Transverse colon (tissue), 4 donors: Measurements from ENCODE around the gene PSTPIP1. TPM values are rescaled to one million over a fixed set of nuclear protein-coding genes. Genes with fewer than 3 reads are reported as not detected.
"Not testable (repeated sequence)": the region's sequence is repeated elsewhere in the genome, so short reads cannot be mapped to it uniquely, and the experiment has no call there.

Experiments
- DNase-seq: peaks from one replicate; pipeline ENCODE4 v3.0.0-alpha.2; 2019
- H3K27ac ChIP-seq, 4 donors: fragments of 200-600 bp; sonication (generic); 2 replicates each; pipeline ENCODE4 v1.5.1; 2016 to 2018; ENCODE audit warnings: inconsistent platforms in 4 of 4
- H3K27me3 ChIP-seq: fragments of 200-600 bp; sonication (generic); 2 replicates; pipeline ENCODE4 v1.5.1; 2017; ENCODE audit warnings: inconsistent platforms
- H3K36me3 ChIP-seq, 4 donors: fragments of 200-600 bp; sonication (generic); 2 replicates each; pipeline ENCODE4 v1.5.1; 2017 to 2019; ENCODE audit warnings: inconsistent platforms in 4 of 4
- H3K4me1 ChIP-seq, 4 donors: fragments of 200-600 bp; sonication (generic); 2 replicates each; pipeline ENCODE4 v1.5.1; 2017 to 2020; ENCODE audit warnings: inconsistent platforms in 4 of 4
- H3K4me3 ChIP-seq, 4 donors: fragments of 200-600 bp; sonication (generic); 1 replicate in 1 of 4; 2 replicates in 3 of 4; pipeline versions ENCODE4 v1.5.1 to v1.6.1; 2017 to 2019; ENCODE audit warnings: inconsistent platforms in 4 of 4
- H3K9me3 ChIP-seq, 2 donors: fragments of 200-600 bp; sonication (generic); 2 replicates each; pipeline ENCODE4 v1.5.1; 2017 to 2019; ENCODE audit warnings: inconsistent platforms in 2 of 2
- EP300 ChIP-seq: sonication (generic); formaldehyde crosslinking; IDR thresholded peaks from one replicate; pipeline ENCODE4 v1.6.1; 2017; ENCODE audit warnings: antibody characterized with exemption, low read depth
- POLR2A ChIP-seq: fragments of 450-650 bp; IDR thresholded peaks from one replicate; pipeline ENCODE4 v1.6.1; 2016; ENCODE audit warnings: antibody characterized with exemption, mild to moderate bottlenecking, moderate library complexity
- POLR2AphosphoS5 ChIP-seq, 3 donors: sonication (generic); formaldehyde crosslinking; IDR thresholded peaks; one replicate each; pipeline ENCODE4 v1.6.1; 2016; ENCODE audit warnings: antibody characterized with exemption in 3 of 3
- WGBS, 2 donors: methylation state at CpG; one replicate each; pipeline ENCODE4 v1.1.5; 2018; ENCODE audit warnings: low coverage in 1 of 2; 5-methylcytosine and 5-hydroxymethylcytosine counted together
- in situ Hi-C, 4 donors: fragments of 200-750 bp; cut with MboI; loops; one replicate each; pipeline versions ENCODE4 v1.15.0 to v1.15.1; 2017; ENCODE audit warnings: low sequenced_read_pairs in 3 of 4, low pct_ligation_motif_present in 1 of 4, low pct_unique_long_range_greater_than_20kb in 1 of 4
- intact Hi-C: fragments of 100-400 bp; cut with DNase I; formaldehyde crosslinking; loops from one replicate; pipeline ENCODE4 v1.15.1; 2023; ENCODE audit warnings: low total_unique reads
- total RNA-seq, 4 donors: library from RNA; depleted of rRNA; stranded (reverse); fragments of >200 nt; gene quantifications; one replicate each; pipeline ENCODE4 v1.1.0, GENCODE V29; 2016
- TF ChIP-seq, protein P1 (sequence below), 5 experiments: fragments of 200-600 bp in 3 of 5; fragments of 450-650 bp in 2 of 5; sonication (generic) in 3 of 5; IDR thresholded peaks; 1 replicate in 2 of 5; 2 replicates in 3 of 5; pipeline ENCODE4 v1.5.1; 2016 to 2017; ENCODE audit warnings: antibody characterized with exemption in 5 of 5, inconsistent platforms in 3 of 5, mild to moderate bottlenecking in 2 of 5, moderate library complexity in 1 of 5

The PSTPIP1 gene
- total RNA-seq, 4 donors from 2014 or later, result 1.4 to 35.2 (median 8.7) TPM

DNA sequence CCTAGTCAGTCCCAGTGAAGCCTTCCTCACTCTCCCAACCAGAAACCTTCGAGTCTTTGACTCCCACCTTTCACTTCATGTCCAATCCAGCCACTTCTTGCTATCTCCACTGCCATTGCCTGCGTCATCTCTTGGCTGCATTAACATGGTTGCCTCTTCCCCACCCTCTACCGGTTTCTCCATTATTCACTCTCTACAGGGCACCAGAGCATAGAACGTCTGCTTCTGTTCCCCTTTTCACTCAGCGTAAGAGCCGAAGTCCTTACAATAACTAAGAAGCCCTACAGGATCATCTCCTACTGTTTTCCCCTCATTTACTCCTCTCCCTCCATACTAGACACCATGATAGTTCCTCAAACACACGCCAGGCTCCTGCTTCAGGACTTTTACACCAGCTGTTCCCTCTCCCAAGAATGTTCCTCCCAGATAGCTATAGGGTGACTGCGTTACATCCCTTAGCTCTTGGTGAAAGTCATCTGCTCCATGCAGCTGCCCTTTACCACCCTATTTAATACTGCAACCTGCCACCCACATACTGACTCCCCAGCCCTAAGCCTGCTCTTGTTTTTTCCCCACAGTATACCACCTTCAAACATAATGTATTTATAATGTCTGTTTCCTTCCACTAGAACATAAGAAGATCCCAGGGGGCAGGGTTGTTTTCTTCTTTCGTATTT lies 32.5 kb upstream of the PSTPIP1 start:
- Histone ChIP-seq H3K9me3 (no peaks in the 10 kb centered on the region), H3K36me3 (no peaks in the 10 kb centered on the region), H3K27ac (no peak overlapping the region), H3K4me3 (no peak overlapping the region), H3K27me3 (no peaks in the 10 kb centered on the region), H3K4me1 (no peaks in the 10 kb centered on the region)
- no peak for DNase-seq
- TF ChIP-seq POLR2A (no peak), POLR2AphosphoS5 (IDR thresholded peaks at IDR 0.05) (no peak), EP300 (no peak)
- TF ChIP-seq, protein P1, sequence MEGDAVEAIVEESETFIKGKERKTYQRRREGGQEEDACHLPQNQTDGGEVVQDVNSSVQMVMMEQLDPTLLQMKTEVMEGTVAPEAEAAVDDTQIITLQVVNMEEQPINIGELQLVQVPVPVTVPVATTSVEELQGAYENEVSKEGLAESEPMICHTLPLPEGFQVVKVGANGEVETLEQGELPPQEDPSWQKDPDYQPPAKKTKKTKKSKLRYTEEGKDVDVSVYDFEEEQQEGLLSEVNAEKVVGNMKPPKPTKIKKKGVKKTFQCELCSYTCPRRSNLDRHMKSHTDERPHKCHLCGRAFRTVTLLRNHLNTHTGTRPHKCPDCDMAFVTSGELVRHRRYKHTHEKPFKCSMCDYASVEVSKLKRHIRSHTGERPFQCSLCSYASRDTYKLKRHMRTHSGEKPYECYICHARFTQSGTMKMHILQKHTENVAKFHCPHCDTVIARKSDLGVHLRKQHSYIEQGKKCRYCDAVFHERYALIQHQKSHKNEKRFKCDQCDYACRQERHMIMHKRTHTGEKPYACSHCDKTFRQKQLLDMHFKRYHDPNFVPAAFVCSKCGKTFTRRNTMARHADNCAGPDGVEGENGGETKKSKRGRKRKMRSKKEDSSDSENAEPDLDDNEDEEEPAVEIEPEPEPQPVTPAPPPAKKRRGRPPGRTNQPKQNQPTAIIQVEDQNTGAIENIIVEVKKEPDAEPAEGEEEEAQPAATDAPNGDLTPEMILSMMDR (IDR thresholded peaks at IDR 0.05), result no peak
- intact Hi-C loops, result no loop called here
- in situ Hi-C loops, result no loop called here
- 88 to 94% methylated on average over 9 of the region's 9 CpGs for WGBS, 2 donors

DNA sequence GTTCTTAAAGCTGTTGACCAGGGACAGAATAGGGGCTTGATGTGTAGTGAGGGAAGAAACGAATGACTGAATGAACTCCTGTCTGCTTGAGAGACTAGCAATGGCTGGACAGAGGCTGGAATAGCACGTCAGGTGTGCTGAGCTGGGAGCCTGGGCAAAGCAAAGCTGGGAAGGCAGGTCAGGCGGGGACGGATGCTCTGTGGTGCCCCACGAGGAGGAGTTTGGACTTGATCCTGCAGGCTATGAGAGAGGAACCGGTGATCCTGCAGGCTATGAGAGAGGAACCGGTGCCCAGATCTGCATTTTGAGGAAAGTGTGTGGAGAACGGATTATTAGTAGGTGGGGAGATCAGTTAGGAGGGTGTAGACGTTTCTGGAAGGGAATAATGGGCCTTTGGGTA lies 31.3 kb upstream of the PSTPIP1 start:
- H3K27ac ChIP-seq, result peak overlapping the region in 1 of 4 donors; percentile 4
- H3K9me3 ChIP-seq, result no peaks in the 10 kb centered on the region
- H3K27me3 ChIP-seq, result no peaks in the 10 kb centered on the region
- TF ChIP-seq EP300 (no peak), POLR2A (no peak), POLR2AphosphoS5 (IDR thresholded peaks at IDR 0.05) (no peak)
- TF ChIP-seq, protein P1 (IDR thresholded peaks at IDR 0.05), result no peak
- no peaks in the 10 kb centered on the region for H3K36me3 ChIP-seq
- 60 to 73% methylated on average over 9 of the region's 9 CpGs for WGBS, 2 donors
- intact Hi-C loops, result no loop called here
- no peak for DNase-seq
- in situ Hi-C loops, result no loop called here
- H3K4me1 ChIP-seq, result no peaks in the 10 kb centered on the region
- H3K4me3 ChIP-seq, result no peak overlapping the region

DNA sequence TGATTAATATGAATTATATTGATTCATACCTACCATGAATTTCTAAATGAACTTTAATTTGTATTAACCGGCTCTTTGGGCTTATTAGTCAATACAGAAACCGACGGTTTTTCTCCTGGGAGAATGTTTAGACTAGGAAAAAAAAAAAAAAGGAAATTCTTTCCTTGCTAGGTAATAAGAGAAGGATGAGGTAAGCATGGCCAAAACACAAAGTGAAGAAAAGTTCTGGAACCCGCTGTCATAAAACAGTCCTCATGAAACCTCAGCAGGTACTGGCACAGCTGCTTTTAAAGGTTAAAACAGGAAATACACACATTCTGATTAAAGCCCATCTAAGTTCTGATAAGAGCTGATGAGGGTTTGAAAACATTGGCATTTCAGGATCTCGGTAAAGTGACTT lies 30.8 kb upstream of the PSTPIP1 start:
- H3K4me1 ChIP-seq, result no peaks in the 10 kb centered on the region
- in situ Hi-C loops (no loop called here), intact Hi-C loops (no loop called here)
- DNase-seq, result no peak
- H3K27ac ChIP-seq, result no peak overlapping the region
- WGBS, 2 donors, result 39 to 45% methylated on average over 3 to 5 of the region's 5 CpGs
- no peaks in the 10 kb centered on the region for H3K36me3 ChIP-seq
- TF ChIP-seq EP300 (no peak), POLR2AphosphoS5 (IDR thresholded peaks at IDR 0.05) (no peak), POLR2A (no peak)
- TF ChIP-seq, protein P1 (IDR thresholded peaks at IDR 0.05), result no peak
- no peak overlapping the region for H3K4me3 ChIP-seq
- H3K27me3 ChIP-seq, result no peaks in the 10 kb centered on the region
- no peaks in the 10 kb centered on the region for H3K9me3 ChIP-seq

DNA sequence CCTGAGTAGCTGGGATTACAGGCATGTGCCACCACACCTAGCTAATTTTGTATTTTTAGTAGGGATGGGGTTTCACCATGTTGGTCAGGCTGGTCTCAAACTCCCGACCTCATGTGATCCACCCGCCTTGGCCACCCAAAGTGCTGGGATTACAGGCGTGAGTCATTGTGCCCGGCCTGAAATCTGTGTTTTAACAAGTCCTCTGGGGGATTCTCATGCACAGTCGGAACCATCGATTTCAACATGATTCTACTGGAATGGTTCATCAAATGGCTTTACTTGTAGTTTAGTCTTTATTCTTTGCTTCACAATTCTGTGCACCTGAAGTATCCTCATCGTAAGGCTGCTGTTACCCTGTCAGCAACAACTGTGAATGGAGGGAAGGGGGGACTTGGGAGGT lies 28.9 kb upstream of the PSTPIP1 start:
- WGBS, 2 donors, result 85% methylated on average over 7 of the region's 7 CpGs; no CpG with 5 or more reads in 1 of the 2 donors
- H3K27ac ChIP-seq, in situ Hi-C loops: not testable (repeated sequence)

DNA sequence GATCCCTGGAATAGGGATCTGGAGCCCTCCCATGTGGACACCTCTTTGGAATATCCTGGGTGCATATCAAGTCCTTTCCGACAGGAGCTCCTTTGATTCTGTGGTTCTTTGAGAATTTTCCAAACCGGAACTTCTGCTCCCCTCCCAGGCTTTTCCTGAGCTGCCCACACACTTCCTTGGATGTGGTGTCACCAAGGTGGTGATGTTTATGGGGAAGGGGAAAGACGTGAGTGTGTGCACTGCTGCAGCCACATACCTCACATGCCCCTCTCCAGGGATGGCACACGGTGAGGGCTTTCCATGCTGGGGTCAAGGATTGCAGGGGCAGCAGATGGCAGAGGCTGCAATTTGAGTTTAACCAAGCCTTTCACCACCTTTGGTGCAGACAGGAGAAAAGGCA lies 27.9 kb upstream of the PSTPIP1 start:
- peak overlapping the region in 1 of 4 donors; percentile 8 for H3K27ac ChIP-seq
- intact Hi-C loops, result no loop called here

More for the DNA sequence above, 28.9 kb upstream of the PSTPIP1 start:
- H3K27me3 ChIP-seq, H3K36me3 ChIP-seq, DNase-seq, H3K9me3 ChIP-seq, H3K4me3 ChIP-seq, H3K4me1 ChIP-seq, intact Hi-C loops: not testable (repeated sequence)

More for the DNA sequence above, 27.9 kb upstream of the PSTPIP1 start:
- no peaks in the 10 kb centered on the region for H3K27me3 ChIP-seq
- H3K4me1 ChIP-seq, result no peaks in the 10 kb centered on the region
- in situ Hi-C loops, result no loop called here
- 55% methylated on average over 4 of the region's 4 CpGs; no CpG with 5 or more reads in 1 of the 2 donors for WGBS, 2 donors
- no peak overlapping the region for H3K4me3 ChIP-seq
- TF ChIP-seq POLR2AphosphoS5 (IDR thresholded peaks at IDR 0.05) (no peak), POLR2A (no peak), EP300 (no peak)
- TF ChIP-seq, protein P1 (IDR thresholded peaks at IDR 0.05), result no peak
- no peaks in the 10 kb centered on the region for H3K9me3 ChIP-seq
- DNase-seq, result no peak
- no peaks in the 10 kb centered on the region for H3K36me3 ChIP-seq
